ENCODE measurements around the gene PAX5.

Gene PAX5

DNA sequence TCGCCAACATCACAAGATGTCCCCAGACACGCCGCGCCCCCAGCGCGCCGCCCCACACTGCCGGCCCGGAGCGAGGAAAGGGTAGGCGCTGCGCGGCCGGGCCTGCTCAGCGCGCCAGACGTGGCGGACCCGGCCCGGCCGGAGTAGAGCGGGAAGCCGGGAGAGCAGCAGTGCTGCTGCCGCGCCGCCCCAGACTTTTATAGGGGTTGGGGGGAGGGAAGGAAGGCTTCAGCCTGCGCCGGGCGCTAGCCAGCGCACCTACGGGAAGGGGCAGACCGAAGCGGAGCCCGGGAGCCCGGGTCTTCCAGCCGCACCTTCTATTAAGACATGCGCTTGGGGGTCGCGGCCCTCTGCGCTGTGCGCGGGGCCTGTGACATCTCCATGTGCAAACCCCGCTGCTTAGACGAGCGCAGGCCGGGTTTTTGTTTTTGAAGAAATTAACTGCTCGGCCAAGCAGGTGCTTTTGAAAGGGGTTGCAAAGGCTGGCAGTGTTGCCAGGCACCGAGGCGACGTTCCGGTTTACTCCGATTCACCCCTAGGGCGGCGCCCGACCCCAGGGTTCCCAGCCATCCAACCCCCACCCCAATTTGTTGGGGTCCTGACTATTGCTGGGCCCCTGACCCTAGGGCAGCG, 353 bp upstream of the PAX5 start:
- in situ Hi-C loops (cut with HindIII; ENCODE audit: low pct_unique_long_range_greater_than_20kb, low sequenced_read_pairs) = no loop called here
- TF ChIP-seq JUND (IDR thresholded peaks at IDR 0.05; ENCODE audit: low read depth) = no peak
- DNase-seq (ENCODE audit: low read depth in 1 of 2, low spot score in 1 of 2) = no peak

DNA sequence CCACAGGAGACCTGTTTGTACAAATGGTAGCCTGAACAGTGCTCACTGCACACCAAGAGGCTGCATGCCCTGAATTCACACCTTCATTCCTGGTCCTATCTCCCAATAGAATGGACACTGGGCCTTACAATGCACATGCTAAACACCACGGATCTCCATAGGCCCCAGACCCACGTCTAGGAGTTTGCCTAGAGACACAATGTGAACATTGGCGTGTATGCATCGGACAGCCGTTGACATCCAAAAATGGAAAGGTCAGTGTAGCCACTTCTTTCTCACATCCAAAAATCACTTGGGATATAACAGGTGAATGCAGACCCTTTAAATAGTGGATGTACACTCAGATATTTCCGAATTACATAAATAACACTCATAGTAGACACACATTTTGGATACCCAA, 927 bp downstream of the PAX5 start:
- no peak for TF ChIP-seq JUND (IDR thresholded peaks at IDR 0.05; ENCODE audit: low read depth)
- no peak for DNase-seq (ENCODE audit: low read depth in 1 of 2, low spot score in 1 of 2)
- in situ Hi-C loops (cut with HindIII; ENCODE audit: low pct_unique_long_range_greater_than_20kb, low sequenced_read_pairs) = no loop called here

DNA sequence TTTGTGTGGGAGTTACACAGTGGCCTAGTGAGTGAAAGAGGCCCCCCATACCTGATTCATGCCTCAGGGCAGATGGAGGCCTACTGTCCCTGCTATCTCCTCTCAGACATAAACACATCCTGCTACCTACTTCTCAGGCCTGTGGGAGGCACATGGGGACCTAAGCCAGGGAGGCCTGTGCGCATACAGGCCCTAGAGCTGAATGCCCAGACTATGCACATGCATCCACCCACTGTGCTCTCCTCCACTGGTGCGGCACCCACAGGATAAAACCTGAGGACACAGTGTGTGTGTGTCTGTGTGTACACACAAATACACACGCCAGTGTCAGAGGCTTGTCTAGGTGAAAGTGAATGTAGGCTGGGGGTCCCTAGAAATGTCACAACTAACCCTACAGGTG, 1.4 kb downstream of the PAX5 start:
- no peak for DNase-seq (ENCODE audit: low read depth in 1 of 2, low spot score in 1 of 2)
- TF ChIP-seq JUND (IDR thresholded peaks at IDR 0.05; ENCODE audit: low read depth) = no peak
- in situ Hi-C loops (cut with HindIII; ENCODE audit: low pct_unique_long_range_greater_than_20kb, low sequenced_read_pairs) = no loop called here

DNA sequence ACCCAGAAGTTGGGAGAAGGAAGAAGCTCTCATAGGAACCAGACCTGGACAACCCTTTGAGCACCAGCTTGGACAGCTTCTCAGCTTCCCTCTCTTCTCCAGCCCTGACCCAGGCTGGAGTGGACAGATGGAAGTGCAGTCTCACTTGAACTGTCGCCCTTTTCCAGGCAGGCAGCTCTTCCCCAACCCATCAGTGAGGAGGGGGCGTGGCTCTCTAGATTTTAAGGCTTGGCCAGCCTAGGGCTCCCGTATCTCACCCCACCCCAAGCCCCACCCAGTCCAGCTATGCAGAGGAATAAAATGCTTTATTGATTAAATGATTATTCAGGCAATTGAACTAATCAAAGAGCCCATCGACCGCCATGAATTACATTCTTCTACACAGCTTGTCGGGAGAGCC, 2.2 kb downstream of the PAX5 start:
- no peak for DNase-seq (ENCODE audit: low read depth in 1 of 2, low spot score in 1 of 2)
- in situ Hi-C loops (cut with HindIII; ENCODE audit: low pct_unique_long_range_greater_than_20kb, low sequenced_read_pairs) = no loop called here
- no peak for TF ChIP-seq JUND (IDR thresholded peaks at IDR 0.05; ENCODE audit: low read depth)

DNA sequence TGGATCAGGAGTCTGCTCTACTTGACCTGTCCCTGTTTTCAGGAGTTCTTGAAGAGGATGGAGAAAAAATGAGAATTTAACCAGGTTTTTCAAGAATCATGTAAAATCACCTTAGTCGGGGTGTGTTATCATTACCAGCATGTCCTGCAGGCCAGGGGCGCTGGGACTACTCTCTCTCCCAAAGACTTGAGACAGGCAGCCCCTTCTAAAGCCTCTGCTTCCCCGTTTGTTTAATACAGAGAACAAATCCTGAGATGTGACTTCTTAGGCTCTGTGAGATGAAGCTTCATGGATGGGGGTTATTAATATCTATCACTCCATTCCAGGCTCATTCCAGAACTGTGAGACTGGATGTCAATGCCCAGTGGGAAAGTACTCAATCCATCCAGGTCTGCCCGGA, 3.0 kb downstream of the PAX5 start:
- in situ Hi-C loops (cut with HindIII; ENCODE audit: low pct_unique_long_range_greater_than_20kb, low sequenced_read_pairs) = no loop called here
- TF ChIP-seq JUND (IDR thresholded peaks at IDR 0.05; ENCODE audit: low read depth) = no peak
- DNase-seq (ENCODE audit: low read depth in 1 of 2, low spot score in 1 of 2) = no peak

DNA sequence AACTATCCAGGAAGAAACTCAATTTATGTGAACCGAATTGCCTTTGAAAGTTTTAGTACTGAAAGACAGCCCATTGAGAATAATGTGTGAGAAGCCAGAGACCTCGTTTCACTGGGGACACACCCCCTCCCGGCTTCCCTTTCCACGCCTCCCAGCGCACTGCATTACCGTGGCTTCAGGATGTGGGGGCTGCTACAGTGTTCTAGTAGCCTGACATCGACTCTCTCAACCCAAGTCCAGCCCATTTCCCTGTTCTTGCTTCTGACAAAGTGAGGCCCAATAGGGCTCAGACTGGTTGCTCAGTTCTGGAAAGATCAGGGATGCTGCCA, 3.5 kb downstream of the PAX5 start:
- no peak for DNase-seq (ENCODE audit: low read depth in 1 of 2, low spot score in 1 of 2)
- in situ Hi-C loops (cut with HindIII; ENCODE audit: low pct_unique_long_range_greater_than_20kb, low sequenced_read_pairs) = no loop called here
- no peak for TF ChIP-seq JUND (IDR thresholded peaks at IDR 0.05; ENCODE audit: low read depth)

DNA sequence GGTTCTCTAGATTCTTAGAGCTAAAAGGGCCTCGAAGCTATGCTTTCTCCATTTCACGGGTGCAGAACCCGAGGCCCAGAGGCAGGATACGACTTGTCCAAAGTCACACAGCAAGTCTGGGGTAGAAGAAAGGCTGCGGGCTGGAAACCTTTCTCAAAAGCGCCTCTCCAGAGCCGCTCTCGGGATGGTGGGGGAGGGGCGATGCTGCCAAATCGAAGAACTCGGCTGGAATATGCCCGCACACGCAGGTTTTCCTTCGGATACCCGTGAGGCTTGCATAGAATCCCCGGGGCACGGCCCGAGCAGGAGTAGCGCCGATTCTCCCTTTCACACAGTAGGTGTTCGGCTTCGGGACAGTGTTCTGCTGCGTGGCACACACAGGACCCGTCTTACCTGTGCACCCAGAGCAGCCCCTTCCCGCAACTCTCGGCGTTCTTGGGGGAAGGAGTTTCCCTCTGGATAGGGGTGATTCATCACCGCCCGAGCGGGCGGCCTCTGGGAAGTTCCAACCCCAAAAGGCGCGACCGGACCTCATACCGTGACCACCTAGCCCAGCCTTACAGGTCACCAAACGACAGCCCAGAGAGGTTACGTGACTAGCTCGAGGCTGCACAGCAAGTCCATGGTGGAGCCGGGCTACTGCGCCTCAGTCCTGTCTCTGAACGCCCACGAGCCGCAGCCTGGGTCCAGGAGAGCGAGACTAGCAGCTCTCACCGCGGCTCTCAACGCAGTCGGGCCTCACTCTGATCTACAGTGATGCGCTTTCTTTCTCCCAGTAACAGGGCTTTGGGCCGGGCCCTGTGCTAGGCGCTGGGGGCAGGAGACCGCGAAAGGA, 4.1 kb downstream of the PAX5 start:
- no peak for TF ChIP-seq JUND (IDR thresholded peaks at IDR 0.05; ENCODE audit: low read depth)
- in situ Hi-C loops (cut with HindIII; ENCODE audit: low pct_unique_long_range_greater_than_20kb, low sequenced_read_pairs) = no loop called here
- DNase-seq (ENCODE audit: low read depth in 1 of 2, low spot score in 1 of 2) = no peak

DNA sequence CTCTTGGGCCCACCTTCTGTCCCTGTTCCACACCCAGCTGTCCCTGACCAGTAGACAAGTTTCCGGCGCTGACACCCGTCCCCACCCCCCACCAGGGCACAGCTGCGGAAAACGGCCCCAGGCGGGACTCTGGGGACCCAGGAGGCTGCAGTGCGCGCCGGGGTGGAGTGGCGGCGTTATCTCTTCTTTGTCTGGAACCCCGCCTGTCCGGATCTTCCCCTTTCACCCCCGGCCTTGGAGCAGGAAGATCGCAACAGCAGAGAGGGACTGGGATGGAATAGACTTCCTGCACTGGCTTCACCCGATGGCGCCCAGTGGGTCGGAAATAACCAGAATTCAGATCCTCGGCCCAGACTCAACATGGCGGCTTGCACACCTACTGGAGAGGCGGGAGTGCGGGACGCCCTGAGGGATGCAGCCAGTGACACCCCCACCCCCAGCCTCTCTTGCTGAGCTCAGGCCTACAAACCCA, 4.7 kb downstream of the PAX5 start:
- DNase-seq (ENCODE audit: low read depth in 1 of 2, low spot score in 1 of 2) = no peak
- no peak for TF ChIP-seq JUND (IDR thresholded peaks at IDR 0.05; ENCODE audit: low read depth)
- in situ Hi-C loops (cut with HindIII; ENCODE audit: low pct_unique_long_range_greater_than_20kb, low sequenced_read_pairs) = no loop called here

DNA sequence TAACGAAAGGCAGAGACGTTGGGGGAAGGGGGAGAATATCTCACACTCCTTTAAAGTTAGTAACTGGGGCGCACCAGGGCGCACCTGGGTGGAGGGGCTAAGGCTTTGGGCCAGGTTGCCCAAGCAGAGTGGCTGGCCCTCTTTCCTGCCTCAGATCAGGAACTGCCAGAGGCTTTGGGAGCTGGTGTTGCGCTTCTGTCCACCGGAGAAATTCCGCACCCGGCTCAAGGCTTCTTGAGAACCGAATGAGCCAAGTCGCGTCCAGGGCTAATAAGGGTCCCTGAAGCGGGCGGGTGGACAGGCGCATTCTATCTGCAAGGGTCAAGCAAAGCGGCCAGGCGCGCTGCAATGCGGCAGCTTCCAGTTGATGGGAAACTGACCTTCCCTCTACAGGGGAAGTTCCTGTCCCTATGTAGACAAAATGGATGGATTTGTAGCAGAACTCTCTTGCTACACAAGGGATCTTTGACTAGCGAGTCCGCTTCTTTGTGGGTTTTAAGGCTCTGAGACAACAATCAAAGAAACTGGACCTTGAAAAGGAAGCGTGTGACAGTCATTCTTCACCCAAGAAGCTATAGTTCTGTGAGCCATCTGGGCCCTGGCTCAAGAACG, 5.5 kb downstream of the PAX5 start:
- DNase-seq (ENCODE audit: low read depth in 1 of 2, low spot score in 1 of 2) = no peak
- in situ Hi-C loops (cut with HindIII; ENCODE audit: low pct_unique_long_range_greater_than_20kb, low sequenced_read_pairs) = no loop called here
- TF ChIP-seq JUND (IDR thresholded peaks at IDR 0.05; ENCODE audit: low read depth) = no peak

DNA sequence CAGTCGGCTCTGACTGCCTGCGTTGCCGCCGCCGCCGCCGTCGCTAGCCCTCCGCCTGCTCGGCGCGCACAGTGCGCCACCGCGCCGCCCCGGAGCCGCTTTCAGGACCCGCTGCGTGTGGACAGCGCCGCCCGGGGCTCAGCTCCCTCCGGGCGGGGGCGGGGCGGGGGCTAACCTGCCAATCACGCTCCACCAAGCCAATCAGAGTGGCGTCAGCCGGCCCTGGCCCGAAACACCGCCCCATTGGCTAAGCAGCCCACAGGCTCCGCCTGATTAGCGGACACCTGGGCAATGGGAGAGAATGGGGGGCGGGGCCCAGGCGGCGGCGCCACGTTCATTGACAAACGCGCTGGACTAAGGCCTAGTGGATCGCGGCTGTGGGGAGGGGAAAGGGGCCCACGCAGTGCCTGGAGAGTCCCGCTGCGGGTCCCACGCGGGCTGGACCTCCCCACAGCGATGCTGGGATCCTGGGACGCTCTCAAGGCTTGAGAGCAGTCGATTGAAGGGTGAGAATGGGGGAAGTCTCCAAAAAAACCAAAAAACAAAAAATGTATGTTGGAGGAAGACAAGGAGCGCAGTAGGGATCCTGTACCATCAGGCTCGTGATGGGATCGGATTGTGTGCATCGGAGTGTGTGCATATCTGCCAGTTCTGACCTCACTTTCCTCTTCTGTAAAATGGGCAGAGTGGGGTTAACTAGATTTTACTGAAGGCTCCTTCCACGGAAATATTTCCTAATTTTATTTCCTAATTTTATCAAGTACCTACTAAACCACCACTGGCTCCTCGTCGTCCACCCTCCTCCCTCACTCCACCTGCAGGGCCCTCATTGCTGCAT, 6.3 kb downstream of the PAX5 start:
- DNase-seq (ENCODE audit: low read depth in 1 of 2, low spot score in 1 of 2) = peak; percentile 96 to 100
- in situ Hi-C loops (cut with HindIII; ENCODE audit: low pct_unique_long_range_greater_than_20kb, low sequenced_read_pairs) = no loop called here
- TF ChIP-seq JUND (IDR thresholded peaks at IDR 0.05; ENCODE audit: low read depth) = no peak

DNA sequence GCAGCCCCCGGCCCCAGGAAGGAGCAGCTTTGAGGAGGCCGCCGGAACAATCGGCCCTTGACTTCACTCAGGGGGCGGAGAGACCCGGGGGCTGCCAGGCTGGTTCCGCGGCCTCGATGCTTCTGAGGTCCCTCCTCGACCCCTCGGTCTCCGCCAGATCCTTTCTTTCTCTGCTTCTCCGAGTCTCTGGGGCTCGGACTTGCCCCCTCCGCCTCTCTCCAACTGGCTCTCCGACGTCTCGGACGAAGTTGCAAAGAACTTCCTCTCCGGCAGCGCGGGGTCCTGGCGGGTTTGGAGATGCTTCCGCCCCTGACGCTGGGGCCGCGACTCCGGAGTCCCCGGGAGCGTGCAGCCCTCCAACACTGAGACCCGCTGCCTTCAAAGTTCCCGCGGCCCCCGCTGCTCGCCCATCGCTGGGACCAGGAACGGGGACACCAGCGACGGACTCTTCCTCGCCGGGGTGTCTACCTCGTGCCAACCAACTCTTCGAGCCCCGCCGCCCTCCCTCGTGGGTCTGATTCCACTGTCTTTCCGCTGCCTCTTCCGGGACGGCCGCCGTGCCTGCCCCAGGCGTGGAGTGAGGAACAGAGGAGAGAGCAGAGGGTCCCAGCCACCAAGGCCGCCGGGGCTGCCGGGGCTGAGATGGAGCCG, 7.0 kb downstream of the PAX5 start:
- TF ChIP-seq JUND (IDR thresholded peaks at IDR 0.05; ENCODE audit: low read depth) = no peak
- in situ Hi-C loops (cut with HindIII; ENCODE audit: low pct_unique_long_range_greater_than_20kb, low sequenced_read_pairs) = no loop called here
- DNase-seq (ENCODE audit: low read depth in 1 of 2, low spot score in 1 of 2) = no peak
